Adrenal gland (tissue), 5 donors: ENCODE measurements around the gene AFM.

Source experiments
- POLR2A ChIP-seq, 2 donors: fragments of 450-650 bp; IDR thresholded peaks; one replicate each; pipeline ENCODE4 v1.6.1; 2017; ENCODE audit warnings: antibody characterized with exemption in 2 of 2, mild to moderate bottlenecking in 2 of 2, moderate library complexity in 1 of 2
- TF ChIP-seq, protein P1 (sequence below), 6 experiments: fragments of 450-650 bp in 4 of 6; fragments of 200-600 bp in 2 of 6; sonication (generic) in 1 of 6; IDR thresholded peaks; 1 replicate in 5 of 6; 2 replicates in 1 of 6; pipeline versions ENCODE4 v1.5.1 to v1.8.0; 2016 to 2021; ENCODE audit warnings: antibody characterized with exemption in 6 of 6, mild to moderate bottlenecking in 2 of 6, moderate library complexity in 1 of 6
- donor health status: DM: no; HTN: no; CAD: no.

- TF ChIP-seq, protein P1, sequence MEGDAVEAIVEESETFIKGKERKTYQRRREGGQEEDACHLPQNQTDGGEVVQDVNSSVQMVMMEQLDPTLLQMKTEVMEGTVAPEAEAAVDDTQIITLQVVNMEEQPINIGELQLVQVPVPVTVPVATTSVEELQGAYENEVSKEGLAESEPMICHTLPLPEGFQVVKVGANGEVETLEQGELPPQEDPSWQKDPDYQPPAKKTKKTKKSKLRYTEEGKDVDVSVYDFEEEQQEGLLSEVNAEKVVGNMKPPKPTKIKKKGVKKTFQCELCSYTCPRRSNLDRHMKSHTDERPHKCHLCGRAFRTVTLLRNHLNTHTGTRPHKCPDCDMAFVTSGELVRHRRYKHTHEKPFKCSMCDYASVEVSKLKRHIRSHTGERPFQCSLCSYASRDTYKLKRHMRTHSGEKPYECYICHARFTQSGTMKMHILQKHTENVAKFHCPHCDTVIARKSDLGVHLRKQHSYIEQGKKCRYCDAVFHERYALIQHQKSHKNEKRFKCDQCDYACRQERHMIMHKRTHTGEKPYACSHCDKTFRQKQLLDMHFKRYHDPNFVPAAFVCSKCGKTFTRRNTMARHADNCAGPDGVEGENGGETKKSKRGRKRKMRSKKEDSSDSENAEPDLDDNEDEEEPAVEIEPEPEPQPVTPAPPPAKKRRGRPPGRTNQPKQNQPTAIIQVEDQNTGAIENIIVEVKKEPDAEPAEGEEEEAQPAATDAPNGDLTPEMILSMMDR (IDR thresholded peaks at IDR 0.05): no peak
- TF ChIP-seq POLR2A (IDR thresholded peaks at IDR 0.05): no peak
These were observed 10.8 kb upstream of the AFM start for GRCh38 chr4:73470728-73471127.
